SJCRH30 (cell line): ENCODE measurements around the gene SPTLC3. TPM values are rescaled to one million over a fixed set of nuclear protein-coding genes. Genes with fewer than 3 reads are reported as not detected.

Source experiments
- DNase-seq, 2 experiments: peaks; one replicate each; pipeline ENCODE4 v3.0.0-alpha.2; 2015 to 2020
- H3K27ac ChIP-seq: fragments of 250-450 bp; sonication (Bioruptor Pico); 2 replicates; pipeline ENCODE4 v1.5.1; 2020; ENCODE audit warnings: mild to moderate bottlenecking, moderate library complexity
- H3K27me3 ChIP-seq: fragments of 250-450 bp; sonication (Bioruptor Pico); 2 replicates; pipeline ENCODE4 v1.5.1; 2020; ENCODE audit warnings: mild to moderate bottlenecking, moderate library complexity
- H3K36me3 ChIP-seq: fragments of 250-450 bp; sonication (Bioruptor Pico); 2 replicates; pipeline ENCODE4 v1.5.1; 2020; ENCODE audit warnings: mild to moderate bottlenecking, moderate library complexity
- H3K4me1 ChIP-seq: fragments of 250-450 bp; sonication (Bioruptor Pico); 2 replicates; pipeline ENCODE4 v1.5.1; 2020; ENCODE audit warnings: mild to moderate bottlenecking, moderate library complexity
- H3K4me3 ChIP-seq: fragments of 250-450 bp; sonication (Bioruptor Pico); 2 replicates; pipeline ENCODE4 v1.5.1; 2020; ENCODE audit warnings: mild to moderate bottlenecking, moderate library complexity
- H3K9me3 ChIP-seq: fragments of 250-450 bp; sonication (Bioruptor Pico); replicated peaks from 2 replicates; pipeline ENCODE4 v1.5.1; 2020; ENCODE audit warnings: mild to moderate bottlenecking, moderate library complexity
- total RNA-seq: library from RNA; depleted of rRNA; stranded (reverse); fragments of >200 nt; shearing (Covaris generic); gene quantifications from 2 replicates; pipeline ENCODE4 v1.2.3, GENCODE V29; 2014; rRNA removed

The SPTLC3 gene
- total RNA-seq, 1 experiment from 2014 or later: not detected

DNA sequence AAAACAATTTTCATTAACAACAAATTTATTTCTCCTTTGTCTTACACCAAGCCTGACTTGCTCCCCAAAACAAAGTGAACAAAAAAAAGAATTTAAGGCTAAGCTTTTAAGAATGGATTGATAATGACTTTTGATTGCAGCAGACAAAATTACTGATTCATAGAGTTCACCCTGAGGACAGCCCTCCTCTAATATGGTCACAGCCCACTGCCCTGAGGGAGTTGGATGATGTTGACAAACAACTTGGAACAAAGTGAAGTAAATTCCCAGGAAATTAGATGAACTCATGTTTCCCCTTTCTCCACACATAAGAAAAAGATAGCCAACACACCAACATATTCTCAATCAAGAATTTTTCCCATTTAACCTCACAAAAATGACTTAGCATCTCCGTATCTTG is 204.6 kb downstream of the SPTLC3 start:
- peaks cover 4% of the 10 kb centered on the region; the same call in 1 of the 2 replicates for H3K27me3 ChIP-seq
- no peak for DNase-seq
- no peaks in the 10 kb centered on the region for H3K9me3 ChIP-seq
- no peak overlapping the region for H3K4me3 ChIP-seq
- no peaks in the 10 kb centered on the region for H3K4me1 ChIP-seq
- no peak overlapping the region for H3K27ac ChIP-seq
- no peaks in the 10 kb centered on the region for H3K36me3 ChIP-seq

DNA sequence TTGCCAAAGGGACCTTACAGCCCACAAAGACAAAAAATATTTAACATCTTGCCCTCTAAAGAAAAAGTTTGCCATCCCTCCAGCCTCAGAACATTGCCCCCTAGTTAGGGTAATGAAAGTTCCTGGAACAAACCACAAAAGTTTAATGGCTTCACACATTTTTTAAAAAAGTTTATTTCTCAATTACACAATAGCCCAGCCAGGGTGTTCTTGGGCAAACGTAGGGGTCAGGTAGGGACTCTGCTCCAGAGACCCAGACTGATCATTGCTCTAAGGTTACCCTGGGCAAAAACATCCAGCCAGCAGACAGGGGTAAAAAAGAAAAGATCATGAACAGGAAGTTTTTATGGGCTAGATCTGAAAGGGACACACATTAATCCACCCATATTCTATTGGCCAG is 207.8 kb downstream of the SPTLC3 start:
- Histone ChIP-seq H3K4me1 (no peaks in the 10 kb centered on the region), H3K9me3 (no peaks in the 10 kb centered on the region), H3K4me3 (no peak overlapping the region), H3K36me3 (no peaks in the 10 kb centered on the region), H3K27ac (no peak overlapping the region), H3K27me3 (peaks cover 7% of the 10 kb centered on the region)
- no peak for DNase-seq

Other genes starting within 250 kb of the SPTLC3 start
- 0.05 TPM in 1 of 2 replicates, not detected in the other for gene ISM1, start 212.3 kb downstream of the SPTLC3 start, total RNA-seq